GM20000 (cell line): ENCODE results near the gene TRA2B.

Experiments
- DNase-seq: peaks from one replicate; pipeline ENCODE4 v3.0.0; 2012; ENCODE audit warnings: low spot score
- TF ChIP-seq, protein P1 (sequence below): IDR thresholded peaks from 2 replicates; pipeline ENCODE4 v1.5.1; 2012; ENCODE audit warnings: mild to moderate bottlenecking, control low read depth; ENCODE audit errors: extremely low read depth, missing control alignments

TRA2B gene

DNA sequence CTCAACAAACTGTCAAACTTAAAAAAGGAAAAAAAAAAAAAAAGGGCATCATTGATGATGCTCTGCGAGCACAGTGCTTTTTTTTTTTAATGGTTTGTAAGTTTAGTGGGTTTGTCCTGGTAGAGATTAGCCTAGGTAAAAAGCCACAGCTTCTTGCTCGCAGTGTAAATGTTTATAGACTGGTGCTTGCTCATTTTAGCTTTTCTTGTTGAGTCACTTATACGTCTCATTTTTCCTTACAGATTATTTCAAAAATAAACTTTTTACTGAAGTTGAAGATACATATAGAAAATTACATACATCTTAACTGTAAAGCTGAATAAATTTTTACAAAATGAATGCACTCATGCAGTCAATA, 16.5 kb upstream of the TRA2B start:
- no peak for DNase-seq
- TF ChIP-seq, protein P1, sequence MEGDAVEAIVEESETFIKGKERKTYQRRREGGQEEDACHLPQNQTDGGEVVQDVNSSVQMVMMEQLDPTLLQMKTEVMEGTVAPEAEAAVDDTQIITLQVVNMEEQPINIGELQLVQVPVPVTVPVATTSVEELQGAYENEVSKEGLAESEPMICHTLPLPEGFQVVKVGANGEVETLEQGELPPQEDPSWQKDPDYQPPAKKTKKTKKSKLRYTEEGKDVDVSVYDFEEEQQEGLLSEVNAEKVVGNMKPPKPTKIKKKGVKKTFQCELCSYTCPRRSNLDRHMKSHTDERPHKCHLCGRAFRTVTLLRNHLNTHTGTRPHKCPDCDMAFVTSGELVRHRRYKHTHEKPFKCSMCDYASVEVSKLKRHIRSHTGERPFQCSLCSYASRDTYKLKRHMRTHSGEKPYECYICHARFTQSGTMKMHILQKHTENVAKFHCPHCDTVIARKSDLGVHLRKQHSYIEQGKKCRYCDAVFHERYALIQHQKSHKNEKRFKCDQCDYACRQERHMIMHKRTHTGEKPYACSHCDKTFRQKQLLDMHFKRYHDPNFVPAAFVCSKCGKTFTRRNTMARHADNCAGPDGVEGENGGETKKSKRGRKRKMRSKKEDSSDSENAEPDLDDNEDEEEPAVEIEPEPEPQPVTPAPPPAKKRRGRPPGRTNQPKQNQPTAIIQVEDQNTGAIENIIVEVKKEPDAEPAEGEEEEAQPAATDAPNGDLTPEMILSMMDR: no peak

DNA sequence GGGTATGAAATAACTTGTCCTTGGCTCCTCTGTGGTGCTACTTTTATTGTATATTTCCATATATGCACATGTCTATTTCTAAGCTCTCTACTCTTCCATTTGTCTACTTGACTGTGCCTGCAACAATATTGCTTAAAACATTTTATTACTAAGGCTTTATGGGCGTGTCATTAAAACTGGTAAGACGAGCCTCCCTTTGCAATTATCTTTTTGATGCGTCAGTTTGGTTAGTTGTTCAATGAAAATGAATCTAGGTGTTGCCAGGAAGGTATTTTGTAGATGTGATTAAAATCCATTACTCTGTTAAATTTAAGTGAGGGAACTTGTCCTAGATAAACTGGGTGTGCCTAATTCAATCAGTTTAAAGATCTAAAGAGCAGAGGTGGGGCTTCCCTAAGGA, 12.9 kb upstream of the TRA2B start:
- TF ChIP-seq, protein P1: no peak
- no peak for DNase-seq

DNA sequence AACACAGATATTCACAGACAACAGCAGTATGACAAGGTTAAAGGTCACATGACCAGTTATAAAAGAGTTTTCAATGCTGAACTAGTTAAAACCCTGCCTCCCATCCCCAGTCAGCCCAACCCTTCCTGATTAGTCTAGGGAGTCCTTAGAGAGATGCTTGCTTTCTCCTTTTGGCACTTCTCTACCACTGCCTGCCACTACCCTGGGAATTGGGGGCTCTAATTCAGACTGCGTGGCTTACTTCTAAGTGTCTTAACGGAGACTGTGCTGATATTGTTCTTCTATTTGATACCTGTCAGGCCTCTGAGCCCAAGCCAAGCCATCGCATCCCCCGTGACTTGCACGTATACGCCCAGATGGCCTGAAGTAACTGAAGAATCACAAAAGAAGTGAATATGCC, 11.7 kb upstream of the TRA2B start:
- no peak for DNase-seq
- TF ChIP-seq, protein P1: no peak

DNA sequence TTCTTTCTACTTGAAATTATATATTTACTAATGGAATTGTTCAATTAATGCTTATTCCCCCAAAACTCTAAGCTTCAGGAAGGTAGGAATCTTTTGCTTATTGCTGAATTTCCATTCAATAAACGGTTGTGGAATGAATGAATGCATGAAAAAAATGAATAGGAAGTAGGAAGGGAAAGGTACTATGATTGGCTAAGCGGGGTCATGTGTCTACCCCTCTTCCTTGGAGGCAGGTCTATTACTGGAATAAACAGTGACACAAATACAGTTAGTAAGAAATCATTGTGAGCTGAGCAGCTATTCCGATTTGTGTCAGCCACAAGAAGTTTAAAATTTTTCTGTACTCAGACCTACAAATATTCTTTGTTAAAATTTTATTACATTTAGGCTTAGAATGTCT, 10.5 kb upstream of the TRA2B start:
- DNase-seq: no peak
- TF ChIP-seq, protein P1: no peak

DNA sequence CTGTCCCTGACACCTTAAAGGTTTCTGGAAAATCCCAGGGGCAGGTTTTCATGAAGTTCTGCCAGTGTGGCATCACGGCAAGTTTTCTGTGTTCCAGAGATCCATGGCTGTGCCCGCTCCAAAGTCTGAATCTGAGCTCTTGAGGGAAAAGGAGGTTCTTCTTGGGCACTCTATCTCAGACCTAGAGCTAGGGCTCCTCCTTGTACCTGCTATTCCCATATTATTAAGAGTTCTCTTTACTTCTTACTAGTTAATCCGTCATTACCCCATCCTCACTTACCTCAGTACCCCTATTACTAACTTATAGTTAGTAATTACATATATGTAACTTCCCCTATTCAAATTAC, 5.9 kb upstream of the TRA2B start:
- DNase-seq: no peak
- TF ChIP-seq, protein P1: no peak

DNA sequence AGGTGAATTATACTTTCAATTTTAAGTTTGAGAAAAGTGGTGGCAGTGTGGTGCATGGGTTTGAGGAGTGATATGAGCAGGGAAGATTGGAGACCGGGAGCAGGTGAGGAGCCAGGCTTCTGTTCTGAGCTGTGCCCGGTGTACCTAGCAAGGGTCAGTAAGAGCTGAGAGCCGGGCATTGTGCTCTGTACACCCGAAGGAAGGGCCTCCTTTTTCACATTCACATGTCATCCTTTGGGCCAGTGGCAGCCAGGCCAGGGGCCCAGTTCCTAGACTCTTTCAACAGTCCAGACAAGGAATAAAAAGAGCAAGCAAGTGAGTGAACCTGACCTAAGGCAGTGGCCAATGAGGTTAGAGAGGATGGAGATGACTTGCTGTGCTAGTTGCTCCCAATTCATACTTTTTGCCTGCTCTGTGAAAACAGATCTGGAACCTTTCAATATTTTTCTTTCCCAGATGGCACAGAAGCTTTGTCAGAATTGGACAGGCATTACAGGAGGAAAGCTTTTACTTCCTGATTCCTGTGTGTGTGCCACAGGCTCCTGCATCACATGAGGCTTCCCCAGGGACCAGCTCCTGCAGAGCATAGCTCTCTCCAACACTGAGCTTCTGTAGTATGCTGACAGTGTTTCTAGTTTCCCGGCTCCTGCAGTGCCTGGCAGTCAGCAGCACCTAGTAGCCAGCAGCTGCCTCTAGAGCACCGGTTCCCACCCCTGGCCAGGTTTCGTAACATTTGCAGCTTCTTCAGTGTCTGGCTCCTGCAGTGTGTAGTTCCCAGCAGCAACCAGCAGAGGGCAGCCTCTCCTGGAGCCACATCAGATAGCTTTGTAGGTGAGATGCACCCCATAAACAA, 5.3 kb upstream of the TRA2B start:
- DNase-seq: peak; percentile 79
- TF ChIP-seq, protein P1: peak; percentile 96

DNA sequence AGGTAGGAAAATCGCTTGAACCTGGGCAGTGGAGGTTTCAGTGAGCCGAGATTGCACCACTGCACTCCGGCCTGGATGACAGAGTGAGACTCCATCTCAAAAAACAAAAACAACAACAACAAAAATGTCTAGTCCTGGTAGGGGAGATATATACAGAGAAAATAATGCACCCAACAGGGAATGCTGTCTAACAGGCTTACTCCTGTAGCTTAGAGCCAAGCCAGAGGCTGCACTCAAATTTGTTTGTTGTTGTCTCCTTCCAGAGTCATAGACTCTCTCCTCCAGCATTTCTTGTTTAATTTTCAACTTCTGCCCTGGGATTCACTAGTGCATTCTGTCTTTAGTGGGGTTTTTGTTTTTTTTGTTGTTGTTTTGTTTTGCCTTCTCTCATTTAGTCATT, 4.6 kb upstream of the TRA2B start:
- TF ChIP-seq, protein P1: no peak
- no peak for DNase-seq
